Stimulated activated CD4-positive, alpha-beta T cell treated with anti-CD3 and anti-CD28 coated beads, TNF-alpha, amount 100 ng/mL, for 4 hours (primary cell): ENCODE measurements around the gene COL12A1.

ENCODE experiments used
- DNase-seq, 3 experiments: peaks; one replicate each; pipeline ENCODE4 v3.0.0-alpha.2; 2020; ENCODE audit warnings: low read depth in 3 of 3

The COL12A1 gene

GRCh38 chr6:75144386-75144785 is 61.5 kb downstream of the COL12A1 start:
- no peak for DNase-seq

- no peak for DNase-seq
These were observed 62.7 kb downstream of the COL12A1 start for GRCh38 chr6:75143191-75143590.

GRCh38 chr6:75142721-75143120 is 63.1 kb downstream of the COL12A1 start:
- no peak for DNase-seq

GRCh38 chr6:75135876-75136275 is 70.0 kb downstream of the COL12A1 start:
- no peak for DNase-seq

GRCh38 chr6:75135450-75135849 is 70.4 kb downstream of the COL12A1 start:
- DNase-seq: no peak

- no peak for DNase-seq
These were observed 75.1 kb downstream of the COL12A1 start for GRCh38 chr6:75130784-75131183.

GRCh38 chr6:75128878-75129570 is 76.8 kb downstream of the COL12A1 start:
- no peak for DNase-seq

- no peak for DNase-seq
These were observed 79.3 kb downstream of the COL12A1 start for GRCh38 chr6:75126518-75126917.

- DNase-seq: no peak
These were observed 80.9 kb downstream of the COL12A1 start for GRCh38 chr6:75124983-75125382.

- no peak for DNase-seq
These were observed 81.8 kb downstream of the COL12A1 start for GRCh38 chr6:75124085-75124484.

GRCh38 chr6:75118925-75119515 is 86.8 kb downstream of the COL12A1 start:
- DNase-seq: no peak

- no peak for DNase-seq
These were observed 88.2 kb downstream of the COL12A1 start for GRCh38 chr6:75117701-75118100.

GRCh38 chr6:75116946-75117345 is 88.9 kb downstream of the COL12A1 start:
- DNase-seq: no peak

- DNase-seq: no peak
These were observed 90.4 kb downstream of the COL12A1 start for GRCh38 chr6:75115481-75115880.

GRCh38 chr6:75114806-75115205 is 91.0 kb downstream of the COL12A1 start:
- DNase-seq: no peak

GRCh38 chr6:75114195-75114594 is 91.7 kb downstream of the COL12A1 start:
- no peak for DNase-seq

- no peak for DNase-seq
These were observed 92.4 kb downstream of the COL12A1 start for GRCh38 chr6:75113446-75113845.

- no peak for DNase-seq
These were observed 96.1 kb downstream of the COL12A1 start for GRCh38 chr6:75109765-75110164.

GRCh38 chr6:75109022-75109421 is 96.8 kb downstream of the COL12A1 start:
- DNase-seq: no peak

GRCh38 chr6:75108333-75108974 is 97.4 kb downstream of the COL12A1 start:
- DNase-seq: no peak

GRCh38 chr6:75107913-75108312 is 97.9 kb downstream of the COL12A1 start:
- DNase-seq: no peak

- DNase-seq: no peak
These were observed 99.4 kb downstream of the COL12A1 start for GRCh38 chr6:75106426-75106825.

GRCh38 chr6:75103431-75103830 is 102.4 kb downstream of the COL12A1 start:
- no peak for DNase-seq
